ENCODE results near the gene KIF3B.
A peak's percentile ranks its signal among the peaks of the same experiment; 100 is the strongest.
"Not testable (repeated sequence)": the region's sequence is repeated elsewhere in the genome, so short reads cannot be mapped to it uniquely, and the experiment has no call there.

KIF3B gene

DNA sequence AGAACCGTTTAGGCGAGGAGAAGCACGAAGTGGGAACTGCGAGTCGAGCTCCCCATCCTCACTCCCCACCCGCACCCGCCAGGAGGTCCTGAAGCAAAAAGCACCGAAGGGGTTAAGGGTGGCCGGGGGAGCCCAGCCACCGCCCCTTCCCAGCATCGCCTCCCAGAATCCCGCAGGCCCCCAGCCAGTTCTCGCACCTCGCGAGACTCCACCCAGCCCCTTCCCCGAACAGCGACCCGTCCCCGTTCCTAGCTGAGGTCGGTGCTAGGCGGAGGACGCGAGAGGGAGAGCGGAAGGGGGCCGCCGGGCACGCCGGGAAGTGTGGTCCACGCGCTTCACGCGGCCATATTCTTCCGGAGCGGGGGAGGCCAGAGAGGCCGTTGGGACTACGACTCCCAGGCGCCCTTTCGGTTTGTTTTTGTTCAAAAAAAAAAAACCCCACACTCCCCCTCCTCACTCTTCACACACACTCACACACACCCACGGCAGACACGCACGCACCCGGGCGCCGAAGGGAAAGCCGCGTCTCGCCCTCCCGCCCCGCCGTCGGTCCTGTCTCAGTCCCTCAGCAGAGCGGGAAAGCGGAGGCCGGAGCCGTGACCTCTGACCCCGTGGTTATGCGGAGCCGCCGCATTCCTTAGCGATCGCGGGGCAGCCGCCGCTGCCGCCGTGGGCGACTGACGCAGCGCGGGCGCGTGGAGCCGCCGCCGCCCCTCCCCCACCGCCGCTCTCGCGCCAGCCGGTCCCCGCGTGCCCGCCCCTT is 80.6 kb downstream of the KIF3B start, which contains the start of gene ASXL1:
Gene ASXL1, plus strand, starts transcription at position 463 of the 763 bp plus-strand sequence. CDS start 445 bp downstream, outside the sequence.
- FAIRE-seq: no peak

DNA sequence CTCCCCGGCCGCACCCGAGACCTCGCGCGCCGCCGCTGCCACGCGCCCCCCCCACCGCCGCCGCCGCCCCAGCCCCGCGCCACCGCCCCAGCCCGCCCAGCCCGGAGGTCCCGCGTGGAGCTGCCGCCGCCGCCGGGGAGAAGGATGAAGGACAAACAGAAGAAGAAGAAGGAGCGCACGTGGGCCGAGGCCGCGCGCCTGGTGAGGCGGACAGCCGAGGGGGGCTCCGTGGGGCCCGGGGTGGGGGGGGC is 81.1 kb downstream of the KIF3B start:
- FAIRE-seq: no peak

DNA sequence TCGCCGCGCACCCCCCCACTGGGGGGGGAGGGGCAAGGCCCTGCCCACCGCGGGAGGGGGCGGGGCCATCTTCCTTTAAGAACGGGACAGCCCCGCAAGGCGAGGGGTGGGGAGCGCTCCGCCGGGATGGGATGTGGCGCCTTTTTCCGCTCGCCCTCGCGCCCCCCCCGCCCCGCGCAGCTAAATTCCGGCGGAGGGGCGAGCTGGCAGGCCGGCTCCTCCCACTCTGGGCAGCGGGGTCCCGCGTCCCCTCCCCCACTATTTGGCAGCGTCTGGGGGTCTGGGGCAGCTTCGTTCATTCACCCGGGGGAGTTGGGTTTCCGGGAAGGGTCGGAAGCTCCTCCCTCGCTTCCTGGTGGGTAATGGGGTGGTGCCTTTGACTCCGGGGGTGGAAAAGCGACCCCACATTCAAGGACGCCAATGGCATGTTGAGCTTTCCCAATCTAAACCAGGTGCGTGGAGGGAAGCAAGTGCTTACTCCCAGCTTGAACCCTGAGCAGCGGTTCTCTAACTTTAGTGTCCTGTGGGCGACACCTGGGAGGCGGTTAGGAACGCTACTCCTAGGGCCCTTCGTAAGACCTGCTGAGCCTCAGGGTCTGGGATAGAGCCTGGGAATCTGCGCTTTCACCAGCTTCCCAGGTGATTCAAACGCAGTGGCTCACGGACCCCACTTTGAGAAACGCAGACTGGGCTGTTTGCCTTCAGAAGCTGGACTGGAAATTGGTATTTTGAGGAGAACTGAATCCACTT is 81.6 kb downstream of the KIF3B start:
- no peak for FAIRE-seq

DNA sequence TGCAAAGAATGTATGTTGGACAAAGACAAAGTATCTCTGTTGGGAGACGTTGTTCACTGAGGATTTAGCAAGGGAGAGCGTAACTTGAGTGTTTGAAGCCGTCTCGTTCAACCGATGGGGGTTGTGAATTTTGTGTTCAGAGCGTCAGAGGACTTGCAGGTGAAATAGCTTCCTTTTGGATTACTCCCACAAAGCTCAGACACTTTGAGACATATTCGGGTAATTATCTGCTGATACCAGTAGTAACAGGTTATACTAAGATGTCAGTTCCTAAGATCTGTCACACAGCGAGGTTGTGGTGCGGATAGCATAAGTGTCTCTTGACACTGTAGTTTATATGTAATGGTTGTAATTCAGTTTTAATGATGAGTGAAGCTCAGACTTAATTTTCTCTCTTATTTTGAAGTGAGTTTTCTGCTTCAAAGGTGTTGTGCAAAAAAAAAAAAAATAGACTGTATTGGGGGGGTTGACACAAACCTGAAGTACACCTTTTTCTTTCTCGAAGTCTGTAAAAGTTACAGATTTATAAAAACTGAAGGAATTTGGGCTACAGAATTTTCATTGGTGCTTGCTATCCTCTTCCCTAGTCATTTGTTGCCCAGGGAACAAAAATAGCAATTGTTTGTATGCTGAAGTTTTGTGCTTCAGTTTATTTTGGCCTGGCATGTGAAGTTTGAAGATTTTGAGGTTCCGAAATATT is 82.3 kb downstream of the KIF3B start:
- no peak for FAIRE-seq

DNA sequence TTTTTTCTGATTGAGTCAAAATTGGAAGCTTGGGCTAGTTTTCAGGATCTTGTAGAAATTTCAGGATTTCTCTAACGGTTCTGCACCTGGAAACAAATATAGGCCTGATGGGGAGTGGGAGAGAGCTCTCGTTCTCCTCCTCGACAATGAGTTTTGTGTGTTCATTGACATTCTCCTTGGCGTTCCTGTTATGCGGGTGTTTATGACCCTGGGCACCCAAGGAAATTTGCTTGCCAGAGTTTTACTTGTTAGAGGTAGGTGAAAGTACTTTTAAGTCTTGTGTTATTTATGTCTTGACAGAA is 82.8 kb downstream of the KIF3B start:
- no peak for FAIRE-seq

DNA sequence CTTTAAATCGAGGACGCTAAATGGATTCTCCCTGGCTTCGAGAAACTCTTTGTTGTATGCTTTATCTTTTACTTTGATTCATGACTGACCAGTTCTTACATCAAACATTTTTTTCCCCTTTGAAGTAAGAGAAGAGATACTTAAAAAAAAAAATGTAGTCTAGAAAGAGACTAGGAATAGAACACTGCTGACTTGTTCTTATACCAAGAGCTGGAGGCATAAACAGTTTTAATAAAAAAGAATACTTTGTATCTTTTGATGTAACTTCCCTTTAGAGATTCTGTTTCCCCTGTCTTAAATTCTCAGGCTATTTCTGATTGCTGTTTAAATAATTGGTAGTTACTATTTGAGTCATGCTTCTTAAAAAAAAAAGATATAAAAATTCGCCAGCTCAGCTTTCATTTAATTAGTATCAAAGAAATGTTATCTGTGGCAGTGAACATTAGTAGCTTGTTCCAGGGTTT is 85.5 kb downstream of the KIF3B start:
- no peak for FAIRE-seq

DNA sequence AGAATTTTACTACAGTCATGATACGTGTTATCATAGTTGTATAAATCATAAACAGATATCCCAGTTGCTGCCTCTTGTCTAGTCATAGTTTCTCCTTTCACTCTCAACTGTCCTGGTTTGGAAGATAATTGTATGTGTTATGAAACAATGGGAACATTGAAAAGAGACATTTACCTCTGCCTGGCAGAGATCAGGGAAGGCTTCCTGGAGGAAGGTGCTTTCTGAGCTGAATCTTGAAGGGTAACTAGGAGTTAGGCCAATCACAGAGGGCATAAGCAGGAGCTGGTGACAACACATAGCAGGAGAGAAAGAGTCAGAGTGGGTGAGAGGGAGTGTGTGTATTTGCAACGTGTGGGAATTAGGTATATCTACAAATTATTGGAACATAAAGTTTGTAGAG is 86.0 kb downstream of the KIF3B start:
- no peak for FAIRE-seq

DNA sequence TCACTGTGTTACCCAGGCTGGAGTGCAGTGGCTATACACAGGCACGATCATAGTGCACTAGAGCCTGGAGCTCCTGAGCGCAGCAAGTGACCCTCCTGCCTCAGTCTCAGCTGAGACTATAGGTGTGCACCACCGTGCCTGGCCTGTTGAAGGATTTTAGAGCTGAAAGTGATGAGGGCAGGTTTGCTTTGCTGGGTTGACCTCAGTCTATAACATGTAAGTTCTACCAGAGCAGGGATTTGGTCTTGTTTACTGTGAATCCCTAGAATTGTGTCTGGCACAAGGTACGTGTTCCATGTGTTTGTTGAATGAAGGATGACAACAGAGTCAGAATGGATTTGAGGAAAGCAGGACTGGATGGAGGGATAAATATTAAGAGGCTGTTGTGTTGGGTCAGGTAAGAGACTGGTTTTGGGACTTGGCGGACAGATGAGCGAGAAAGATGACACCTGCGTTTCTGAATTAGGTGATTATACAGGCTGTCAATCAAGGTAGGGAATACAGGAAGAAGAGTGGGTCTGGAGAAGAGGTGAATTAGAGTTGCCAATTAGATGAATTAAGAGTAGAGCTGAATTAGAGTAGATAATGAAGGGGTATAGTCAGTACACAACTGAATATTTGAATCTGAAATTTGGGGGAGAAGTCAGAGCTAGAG is 87.2 kb downstream of the KIF3B start:
- FAIRE-seq: no peak

DNA sequence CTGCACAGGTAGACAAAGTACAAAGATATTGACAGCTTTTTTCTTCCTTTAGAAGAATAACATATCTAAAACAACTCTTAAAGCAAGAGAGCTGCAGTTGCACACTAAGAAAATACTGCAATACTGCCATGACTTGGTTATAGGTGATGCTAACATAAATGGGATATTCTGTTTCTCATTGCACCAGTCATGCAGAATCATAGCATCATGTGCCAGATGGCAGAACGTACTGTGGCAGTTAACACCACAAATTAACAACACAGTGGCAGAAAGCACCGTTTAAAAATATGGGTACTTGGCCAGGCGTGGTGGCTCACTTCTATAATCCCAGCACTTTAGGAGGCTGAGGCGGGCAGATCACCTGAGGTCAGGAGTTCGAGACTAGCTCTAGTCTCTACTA is 88.1 kb downstream of the KIF3B start:
- peak; percentile 80 for FAIRE-seq

DNA sequence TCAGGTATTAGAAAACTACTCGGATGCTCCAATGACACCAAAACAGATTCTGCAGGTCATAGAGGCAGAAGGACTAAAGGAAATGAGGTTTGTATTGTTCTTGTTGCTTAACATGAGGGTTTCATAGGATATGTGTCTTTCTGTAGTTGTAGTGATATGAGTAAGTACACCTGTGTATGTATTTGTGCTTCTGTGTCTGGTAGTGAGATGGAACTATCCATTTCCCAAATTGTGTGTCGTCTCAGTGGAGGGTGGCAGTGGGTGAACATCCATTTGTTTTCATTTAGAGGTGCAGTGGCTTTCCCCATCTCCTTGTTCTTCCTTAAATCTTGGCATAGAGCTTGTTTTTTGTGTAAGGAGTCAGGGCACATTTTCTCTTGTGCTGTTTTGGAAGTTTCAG is 88.9 kb downstream of the KIF3B start:
- FAIRE-seq: no peak

DNA sequence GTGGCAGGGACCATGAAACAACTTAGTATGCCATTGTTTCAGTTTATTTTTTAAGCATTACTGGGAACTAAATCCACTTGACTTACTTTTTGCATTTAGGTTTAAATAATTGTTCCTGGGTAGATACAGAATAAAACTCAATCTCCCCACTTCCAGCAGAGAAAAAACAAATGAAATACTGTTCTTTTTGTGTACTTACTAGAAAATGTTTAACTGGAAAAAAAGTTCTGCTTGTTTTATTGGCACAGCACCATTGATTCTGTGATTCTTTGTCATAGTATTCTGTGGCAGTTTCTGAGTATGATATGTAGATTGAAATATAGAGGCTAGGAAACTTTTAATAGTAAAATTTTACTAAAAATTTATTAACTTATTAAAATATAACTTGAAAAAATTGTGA is 90.9 kb downstream of the KIF3B start:
- FAIRE-seq: no peak

DNA sequence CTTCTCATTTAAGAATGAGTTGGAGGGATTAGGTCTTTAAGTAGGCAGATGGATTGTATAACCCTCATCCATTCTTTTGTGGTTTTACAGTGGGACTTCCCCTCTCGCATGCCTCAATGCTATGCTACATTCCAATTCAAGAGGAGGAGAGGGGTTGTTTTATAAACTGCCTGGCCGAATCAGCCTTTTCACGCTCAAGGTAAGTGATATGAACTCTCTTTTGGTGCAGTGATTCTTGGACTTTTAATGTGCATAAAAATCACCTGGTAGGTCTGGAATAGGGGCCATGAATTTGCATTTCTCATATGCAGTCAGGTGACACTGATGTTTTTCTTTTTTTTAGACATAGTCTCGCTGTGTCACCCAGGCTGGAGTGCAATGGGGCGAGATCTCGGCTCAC is 91.5 kb downstream of the KIF3B start:
- no peak for FAIRE-seq

DNA sequence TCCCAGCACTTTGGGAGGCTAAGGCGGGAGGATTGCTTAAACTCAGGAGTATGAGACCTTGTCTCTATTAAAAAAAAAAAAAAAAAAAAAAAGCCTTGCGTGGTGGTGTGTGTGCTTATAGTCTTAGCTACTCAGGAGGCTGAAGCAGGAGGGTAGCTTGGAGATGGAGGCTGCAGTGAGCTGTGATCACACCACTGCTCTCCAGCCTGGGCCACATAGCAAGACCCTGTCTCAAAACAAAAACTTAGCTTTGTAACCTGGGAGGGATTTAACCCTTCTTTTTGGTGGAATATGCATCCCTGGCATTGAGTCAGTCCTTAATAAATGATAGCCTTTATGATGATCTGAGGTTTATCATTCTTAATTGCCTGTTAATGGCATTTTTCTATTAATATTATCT is 93.4 kb downstream of the KIF3B start:
- FAIRE-seq: no peak

DNA sequence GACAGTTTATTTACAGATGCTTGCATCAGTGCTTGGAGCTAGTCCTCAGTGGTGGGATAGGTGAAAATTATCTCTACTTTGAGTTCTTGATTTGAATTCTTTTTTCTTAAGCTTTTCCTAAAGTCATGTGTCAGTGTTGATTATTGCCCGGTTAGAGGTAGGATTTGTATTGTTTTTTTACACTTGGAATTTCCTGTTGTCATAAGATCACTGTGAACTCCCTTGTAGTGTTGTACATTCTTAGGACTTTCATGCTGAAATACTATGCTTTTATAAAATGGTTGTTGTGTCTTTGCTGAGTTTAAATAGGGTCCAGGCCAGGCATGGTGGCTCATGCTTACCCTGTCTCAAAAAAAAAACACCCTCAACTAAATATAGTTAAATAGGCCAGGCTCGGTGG is 101.0 kb downstream of the KIF3B start:
- FAIRE-seq: no peak

DNA sequence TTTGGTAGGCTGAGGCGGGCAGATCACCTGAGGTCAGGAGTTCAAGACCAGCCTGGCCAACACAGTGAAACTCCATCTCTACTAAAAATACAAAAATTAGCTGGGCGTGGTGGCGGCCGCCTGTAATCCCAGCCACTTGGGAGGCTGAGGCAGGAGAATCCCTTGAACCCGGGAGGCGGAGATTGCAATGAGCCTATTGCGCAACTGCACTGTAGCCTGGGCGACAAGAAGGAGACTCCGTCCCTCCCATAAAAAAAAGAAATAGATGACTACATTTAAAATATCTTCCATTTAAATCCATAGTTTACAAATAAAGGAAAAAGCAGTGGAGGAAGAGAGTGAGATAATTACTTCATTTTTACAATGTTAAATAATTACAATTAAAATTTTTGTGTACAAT is 102.6 kb downstream of the KIF3B start:
- FAIRE-seq: not testable (repeated sequence)

DNA sequence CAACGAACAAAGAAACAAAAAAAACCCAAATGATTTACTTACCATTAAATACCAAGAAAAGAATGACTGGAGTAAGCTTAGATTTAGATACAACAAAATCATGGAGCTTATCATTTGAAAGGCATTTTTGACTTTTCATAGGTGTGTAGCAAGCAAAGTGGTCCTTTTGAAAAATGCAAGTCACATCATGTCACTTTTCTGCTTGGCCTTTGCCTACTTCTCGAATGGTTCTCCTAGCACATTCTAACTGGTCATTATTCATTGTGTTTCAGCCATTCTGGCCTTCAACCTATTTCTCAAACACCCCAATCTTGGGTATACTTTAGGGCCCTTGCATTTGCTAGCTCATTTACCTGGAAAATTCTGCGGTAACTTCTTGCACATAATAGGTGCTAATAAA is 103.3 kb downstream of the KIF3B start:
- no peak for FAIRE-seq

DNA sequence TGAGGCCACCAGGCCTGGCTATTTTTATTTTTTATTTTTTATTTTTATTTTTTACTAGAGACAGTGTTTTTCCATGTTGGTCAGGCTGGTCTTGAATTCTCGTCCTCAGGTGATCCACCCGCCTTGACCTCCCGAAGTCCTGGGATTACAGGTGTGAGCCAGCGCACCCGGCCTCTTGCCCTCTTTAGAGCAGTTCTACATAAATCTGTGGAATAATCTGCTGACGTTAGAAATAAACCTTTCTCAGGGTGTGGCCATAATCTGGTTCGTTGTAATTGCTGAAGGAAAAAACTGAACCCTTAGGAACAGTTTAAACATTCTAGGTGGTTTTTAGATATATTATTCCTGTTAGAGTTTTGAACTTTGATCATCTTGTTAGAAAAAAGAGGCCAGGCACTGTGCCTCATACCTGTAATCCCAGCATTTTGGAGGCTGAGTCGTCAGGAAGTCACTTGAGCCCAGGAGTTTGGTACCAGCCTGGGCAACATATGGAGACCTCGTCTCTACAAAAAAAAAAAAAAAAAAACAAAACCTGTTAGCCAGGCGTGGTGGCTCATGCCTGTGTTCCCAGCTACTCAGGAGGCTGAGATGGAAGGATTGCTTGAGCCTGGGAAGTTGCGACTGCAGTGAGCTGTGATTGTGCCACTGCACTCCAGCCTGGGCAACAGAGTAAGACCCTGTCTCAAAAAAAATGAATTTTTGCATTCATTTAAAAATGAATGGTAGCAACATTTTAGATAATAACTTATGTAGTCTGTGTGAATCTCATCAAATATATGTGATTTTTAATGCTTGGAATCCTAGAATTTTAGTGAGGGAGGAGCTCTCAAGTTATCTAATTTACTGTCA is 104.9 kb downstream of the KIF3B start:
- FAIRE-seq: no peak

DNA sequence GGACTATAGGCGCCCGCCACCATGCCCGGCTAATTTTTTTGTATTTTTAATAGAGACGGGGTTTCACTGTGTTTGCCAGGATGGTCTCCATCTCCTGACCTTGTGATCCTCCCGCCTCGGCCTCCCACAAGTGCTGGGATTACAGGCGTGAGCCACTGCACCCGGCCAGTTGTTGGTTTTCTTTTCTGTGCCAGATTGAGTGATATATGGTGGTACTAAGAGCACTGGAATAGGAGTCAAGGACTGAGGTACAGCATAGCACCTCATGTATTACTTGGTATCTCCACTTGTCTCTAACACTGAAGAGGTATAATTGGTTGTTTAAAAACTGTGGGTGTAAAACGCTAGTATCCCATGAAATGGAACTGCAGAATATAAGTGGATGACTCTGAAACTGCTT is 106.0 kb downstream of the KIF3B start:
- not testable (repeated sequence) for FAIRE-seq
